SK-N-SH (cell line): ENCODE measurements around the gene TNFRSF11A. TPM values are rescaled to one million over a fixed set of nuclear protein-coding genes. Genes with fewer than 3 reads are reported as not detected.

Experiments
- CTCF ChIA-PET: fragments of 300-600, 350-600 bp; formaldehyde crosslinking; extraction: SDS; loops from one replicate; lab custom pipeline; 2021; lab: Yijun Ruan, JAX
- POLR2A ChIA-PET: fragments of 350-600 bp; sonication (Branson Sonifier 250); formaldehyde crosslinking; extraction: SDS; loops from one replicate; lab custom pipeline; 2020; ENCODE audit warnings: antibody characterized with exemption, inconsistent platforms; lab: Yijun Ruan, JAX
- DNase-seq: peaks from one replicate; pipeline ENCODE4 v3.0.0; 2012
- H2AFZ ChIP-seq: fragments of 200-600 bp; sonication (generic); 2 replicates; pipeline ENCODE4 v1.8.1; 2016; ENCODE audit warnings: antibody characterized with exemption, mild to moderate bottlenecking, low read depth
- H3F3A ChIP-seq: fragments of 200-600 bp; sonication (generic); replicated peaks from 2 replicates; pipeline ENCODE3; 2016; ENCODE audit warnings: antibody characterized with exemption, mild to moderate bottlenecking; ENCODE audit not compliant: insufficient read depth
- H3K27ac ChIP-seq, 2 experiments: fragments of 200-500 bp in 1 of 2; fragments of 200-600 bp in 1 of 2; sonication (Bioruptor generic) in 1 of 2; sonication (generic), shearing (Covaris generic) in 1 of 2; 2 replicates each; pipeline versions ENCODE4 v1.5.1 to v1.6.1; 2014 to 2016; ENCODE audit warnings: low read depth in 2 of 2, inconsistent platforms in 1 of 2, low read length in 1 of 2, mild to moderate bottlenecking in 1 of 2, mixed read lengths in 1 of 2
- H3K27me3 ChIP-seq: fragments of 200-600 bp; sonication (generic), shearing (Covaris generic); 2 replicates; pipeline ENCODE4 v1.6.1; 2016; ENCODE audit warnings: mixed run types; ENCODE audit not compliant: insufficient read depth
- H3K36me3 ChIP-seq, 2 experiments: fragments of 200-500 bp in 1 of 2; fragments of 200-600 bp in 1 of 2; sonication (Bioruptor generic) in 1 of 2; sonication (generic) in 1 of 2; replicated peaks in 1 of 2; 2 replicates each; pipeline versions ENCODE3 to v1.5.1; 2014 to 2016; ENCODE audit warnings: low read length in 1 of 2, mild to moderate bottlenecking in 1 of 2; ENCODE audit not compliant: insufficient read depth in 2 of 2, control insufficient read depth in 1 of 2
- H3K4me1 ChIP-seq, 2 experiments: fragments of 200-500 bp in 1 of 2; fragments of 200-600 bp in 1 of 2; sonication (Bioruptor generic) in 1 of 2; sonication (generic), shearing (Covaris generic) in 1 of 2; 2 replicates each; pipeline versions ENCODE4 v1.5.1 to v1.6.1; 2014 to 2016; ENCODE audit warnings: low read depth in 1 of 2, low read length in 1 of 2, mixed run types in 1 of 2; ENCODE audit not compliant: insufficient read depth in 2 of 2, control insufficient read depth in 1 of 2
- H3K4me2 ChIP-seq: fragments of 200-600 bp; sonication (generic), shearing (Covaris generic); 2 replicates; pipeline ENCODE4 v1.6.1; 2017; ENCODE audit warnings: mixed run types
- H3K4me3 ChIP-seq, 2 experiments: fragments of 200-500 bp in 1 of 2; fragments of 200-600 bp in 1 of 2; sonication (Bioruptor generic) in 1 of 2; sonication (generic), shearing (Covaris generic) in 1 of 2; 2 replicates each; pipeline versions ENCODE4 v1.5.1 to v1.8.1; 2014 to 2016; ENCODE audit warnings: low read depth in 2 of 2, inconsistent platforms in 1 of 2, low read length in 1 of 2, mild to moderate bottlenecking in 1 of 2, mixed read lengths in 1 of 2, moderate library complexity in 1 of 2
- H3K79me2 ChIP-seq: fragments of 200-600 bp; sonication (generic); 2 replicates; pipeline ENCODE4 v1.8.1; 2017; ENCODE audit warnings: mild to moderate bottlenecking; ENCODE audit not compliant: insufficient read depth
- H3K9ac ChIP-seq: fragments of 200-600 bp; sonication (generic); 2 replicates; pipeline ENCODE4 v1.6.1; 2017; ENCODE audit warnings: mixed run types
- H3K9me2 ChIP-seq: fragments of 200-600 bp; sonication (generic); 2 replicates; pipeline ENCODE4 v1.6.1; 2017; ENCODE audit warnings: mixed run types
- H3K9me3 ChIP-seq: fragments of 200-600 bp; sonication (generic); 2 replicates; pipeline ENCODE4 v1.6.1; 2017; ENCODE audit warnings: mixed run types, mild to moderate bottlenecking, moderate library complexity
- H4K20me1 ChIP-seq: fragments of 200-600 bp; sonication (generic); 2 replicates; pipeline ENCODE4 v1.6.1; 2017; ENCODE audit warnings: mild to moderate bottlenecking, mixed run types; ENCODE audit not compliant: insufficient read depth
- ELF1 ChIP-seq: IDR thresholded peaks from 2 replicates; pipeline ENCODE4 v1.4.0; 2012
- EP300 ChIP-seq, 2 experiments: IDR thresholded peaks; 2 replicates each; pipeline versions ENCODE4 v1.4.0 to v1.6.1; 2012; ENCODE audit warnings: borderline replicate concordance in 1 of 2, low read depth in 1 of 2, low read length in 1 of 2
- EZH2phosphoT487 ChIP-seq: fragments of 200-600 bp; sonication (generic); IDR thresholded peaks from 2 replicates; pipeline ENCODE4 v1.6.1; 2017; ENCODE audit warnings: low read depth, mixed run types, mild to moderate bottlenecking, antibody characterized with exemption, moderate library complexity, borderline replicate concordance
- GABPA ChIP-seq: IDR thresholded peaks from 2 replicates; pipeline ENCODE4 v1.4.0; 2012; ENCODE audit warnings: low read depth, mild to moderate bottlenecking
- JUND ChIP-seq: IDR thresholded peaks from 2 replicates; pipeline ENCODE4 v1.4.0; 2012
- MEF2A ChIP-seq: IDR thresholded peaks from 2 replicates; pipeline ENCODE4 v1.4.0; 2012; ENCODE audit warnings: low read depth, borderline replicate concordance
- NRF1 ChIP-seq: IDR thresholded peaks from 2 replicates; pipeline ENCODE4 v1.6.1; 2012; ENCODE audit warnings: low read depth, mild to moderate bottlenecking, low read length
- POLR2AphosphoS5 ChIP-seq: IDR thresholded peaks from 2 replicates; pipeline ENCODE4 v1.6.1; 2012; ENCODE audit warnings: low read depth, low read length
- WGBS: methylation state at CpG from one replicate; pipeline ENCODE4 v1.1.6; 2017; ENCODE audit warnings: low lambda C conversion rate; 5-methylcytosine and 5-hydroxymethylcytosine counted together
- polyA plus RNA-seq, 3 experiments: library from polyadenylated mRNA; depleted of rRNA; stranded (reverse); fragments of >200 nt; gene quantifications; 2 replicates each; pipeline ENCODE4 v1.2.3, GENCODE V29; 2012
- TF ChIP-seq, protein P1 (sequence below): fragments of 150-350 bp; IDR thresholded peaks from 2 replicates; pipeline ENCODE4 v1.6.1; 2017; ENCODE audit warnings: antibody characterized with exemption, low read length, low read depth, borderline replicate concordance
- TF ChIP-seq, protein P2 (sequence below): fragments of 150-350 bp; IDR thresholded peaks from 2 replicates; pipeline ENCODE4 v1.6.1; 2016; ENCODE audit warnings: mild to moderate bottlenecking, low read depth, low read length
- TF ChIP-seq, protein P3 (sequence below): IDR thresholded peaks from 2 replicates; pipeline ENCODE4 v1.4.0; 2012; ENCODE audit warnings: low read depth, borderline replicate concordance
- TF ChIP-seq, protein P4 (sequence below): IDR thresholded peaks from 2 replicates; pipeline ENCODE4 v1.6.1; 2012; ENCODE audit warnings: mild to moderate bottlenecking, low read depth, low read length, moderate library complexity

Gene TNFRSF11A
- polyA plus RNA-seq, 1 of the 3 experiments (the other 2 are of a cell fraction) = 5.1 TPM

DNA sequence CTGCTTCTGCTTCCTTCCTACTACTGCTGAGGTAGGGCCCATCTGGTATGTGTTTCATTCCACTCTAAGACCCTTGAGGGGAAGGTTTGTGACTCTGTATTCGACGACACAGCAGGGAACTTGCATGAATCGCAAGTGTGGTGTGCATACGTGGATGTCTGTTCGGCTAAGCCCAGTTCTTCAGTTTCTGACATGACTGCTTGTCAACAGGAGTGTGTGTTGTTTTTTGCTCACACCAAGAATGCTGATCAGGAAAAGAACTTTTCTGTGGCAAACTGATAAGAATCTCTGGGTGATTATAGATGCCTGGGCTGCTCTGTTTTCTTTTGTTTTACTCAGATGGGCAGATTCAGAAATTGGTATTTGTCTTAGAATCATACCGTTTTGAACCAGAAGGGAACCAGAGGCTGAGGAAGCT lies 22.0 kb downstream of the TNFRSF11A start:
- Histone ChIP-seq H2AFZ (no peak overlapping the region), H3K4me2 (no peak overlapping the region), H3K9me2 (no peaks in the 10 kb centered on the region), H3K4me3 (no peak overlapping the region), H3K36me3 (no peaks in the 10 kb centered on the region), H3K27me3 (no peaks in the 10 kb centered on the region), H3K4me1 (no peaks in the 10 kb centered on the region; a peak in 1 of 4 replicates), H4K20me1 (no peaks in the 10 kb centered on the region), H3K9me3 (no peaks in the 10 kb centered on the region), H3F3A (no peaks in the 10 kb centered on the region), H3K9ac (no peak overlapping the region), H3K27ac (no peak overlapping the region), H3K79me2 (no peaks in the 10 kb centered on the region)
- no peak for TF ChIP-seq POLR2AphosphoS5
- TF ChIP-seq, protein P1, sequence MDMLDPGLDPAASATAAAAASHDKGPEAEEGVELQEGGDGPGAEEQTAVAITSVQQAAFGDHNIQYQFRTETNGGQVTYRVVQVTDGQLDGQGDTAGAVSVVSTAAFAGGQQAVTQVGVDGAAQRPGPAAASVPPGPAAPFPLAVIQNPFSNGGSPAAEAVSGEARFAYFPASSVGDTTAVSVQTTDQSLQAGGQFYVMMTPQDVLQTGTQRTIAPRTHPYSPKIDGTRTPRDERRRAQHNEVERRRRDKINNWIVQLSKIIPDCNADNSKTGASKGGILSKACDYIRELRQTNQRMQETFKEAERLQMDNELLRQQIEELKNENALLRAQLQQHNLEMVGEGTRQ = no peak
- WGBS = 84% methylated on average over 6 of the region's 6 CpGs
- no peak for DNase-seq
- CTCF ChIA-PET = interaction anchor here (0.6 kb wide), 1 partner anchor 773 kb away, joined by 3 read pairs; no protein-coding TSS in a partner anchor
- POLR2A ChIA-PET = no interaction called here

DNA sequence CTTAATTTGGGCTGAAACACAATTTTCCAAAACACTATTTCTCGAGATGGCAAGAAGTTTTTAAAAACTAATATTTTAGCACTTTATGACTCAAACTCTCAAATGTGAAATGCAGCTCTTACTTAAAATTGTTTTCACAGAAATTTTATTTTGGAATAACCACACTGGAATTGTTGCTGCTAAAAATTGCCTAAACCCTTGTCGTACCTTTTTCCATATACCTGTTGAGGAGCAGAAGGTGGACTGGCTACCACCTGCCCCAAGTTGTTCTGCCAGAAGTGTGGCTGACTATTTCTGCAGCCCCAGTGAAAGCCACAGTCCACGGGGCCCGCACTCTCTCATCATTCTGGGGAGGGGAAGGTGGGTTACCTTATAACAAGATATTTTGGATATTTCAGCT lies 23.4 kb downstream of the TNFRSF11A start:
- TF ChIP-seq MEF2A = no peak
- no peak for TF ChIP-seq EZH2phosphoT487
- no peak for TF ChIP-seq NRF1
- TF ChIP-seq, protein P2, sequence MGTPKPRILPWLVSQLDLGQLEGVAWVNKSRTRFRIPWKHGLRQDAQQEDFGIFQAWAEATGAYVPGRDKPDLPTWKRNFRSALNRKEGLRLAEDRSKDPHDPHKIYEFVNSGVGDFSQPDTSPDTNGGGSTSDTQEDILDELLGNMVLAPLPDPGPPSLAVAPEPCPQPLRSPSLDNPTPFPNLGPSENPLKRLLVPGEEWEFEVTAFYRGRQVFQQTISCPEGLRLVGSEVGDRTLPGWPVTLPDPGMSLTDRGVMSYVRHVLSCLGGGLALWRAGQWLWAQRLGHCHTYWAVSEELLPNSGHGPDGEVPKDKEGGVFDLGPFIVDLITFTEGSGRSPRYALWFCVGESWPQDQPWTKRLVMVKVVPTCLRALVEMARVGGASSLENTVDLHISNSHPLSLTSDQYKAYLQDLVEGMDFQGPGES = no peak
- TF ChIP-seq, protein P3, sequence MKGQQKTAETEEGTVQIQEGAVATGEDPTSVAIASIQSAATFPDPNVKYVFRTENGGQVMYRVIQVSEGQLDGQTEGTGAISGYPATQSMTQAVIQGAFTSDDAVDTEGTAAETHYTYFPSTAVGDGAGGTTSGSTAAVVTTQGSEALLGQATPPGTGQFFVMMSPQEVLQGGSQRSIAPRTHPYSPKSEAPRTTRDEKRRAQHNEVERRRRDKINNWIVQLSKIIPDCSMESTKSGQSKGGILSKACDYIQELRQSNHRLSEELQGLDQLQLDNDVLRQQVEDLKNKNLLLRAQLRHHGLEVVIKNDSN = no peak
- no peak for TF ChIP-seq JUND
- TF ChIP-seq EP300 (IDR thresholded peaks at IDR 0.05; ENCODE audit: borderline replicate concordance in 1 of 2, low read depth in 1 of 2, low read length in 1 of 2) = no peak
- no peak for TF ChIP-seq GABPA
- TF ChIP-seq, protein P4, sequence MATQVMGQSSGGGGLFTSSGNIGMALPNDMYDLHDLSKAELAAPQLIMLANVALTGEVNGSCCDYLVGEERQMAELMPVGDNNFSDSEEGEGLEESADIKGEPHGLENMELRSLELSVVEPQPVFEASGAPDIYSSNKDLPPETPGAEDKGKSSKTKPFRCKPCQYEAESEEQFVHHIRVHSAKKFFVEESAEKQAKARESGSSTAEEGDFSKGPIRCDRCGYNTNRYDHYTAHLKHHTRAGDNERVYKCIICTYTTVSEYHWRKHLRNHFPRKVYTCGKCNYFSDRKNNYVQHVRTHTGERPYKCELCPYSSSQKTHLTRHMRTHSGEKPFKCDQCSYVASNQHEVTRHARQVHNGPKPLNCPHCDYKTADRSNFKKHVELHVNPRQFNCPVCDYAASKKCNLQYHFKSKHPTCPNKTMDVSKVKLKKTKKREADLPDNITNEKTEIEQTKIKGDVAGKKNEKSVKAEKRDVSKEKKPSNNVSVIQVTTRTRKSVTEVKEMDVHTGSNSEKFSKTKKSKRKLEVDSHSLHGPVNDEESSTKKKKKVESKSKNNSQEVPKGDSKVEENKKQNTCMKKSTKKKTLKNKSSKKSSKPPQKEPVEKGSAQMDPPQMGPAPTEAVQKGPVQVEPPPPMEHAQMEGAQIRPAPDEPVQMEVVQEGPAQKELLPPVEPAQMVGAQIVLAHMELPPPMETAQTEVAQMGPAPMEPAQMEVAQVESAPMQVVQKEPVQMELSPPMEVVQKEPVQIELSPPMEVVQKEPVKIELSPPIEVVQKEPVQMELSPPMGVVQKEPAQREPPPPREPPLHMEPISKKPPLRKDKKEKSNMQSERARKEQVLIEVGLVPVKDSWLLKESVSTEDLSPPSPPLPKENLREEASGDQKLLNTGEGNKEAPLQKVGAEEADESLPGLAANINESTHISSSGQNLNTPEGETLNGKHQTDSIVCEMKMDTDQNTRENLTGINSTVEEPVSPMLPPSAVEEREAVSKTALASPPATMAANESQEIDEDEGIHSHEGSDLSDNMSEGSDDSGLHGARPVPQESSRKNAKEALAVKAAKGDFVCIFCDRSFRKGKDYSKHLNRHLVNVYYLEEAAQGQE = no peak
- TF ChIP-seq ELF1 = no peak
- Histone ChIP-seq H3K79me2 (no peaks in the 10 kb centered on the region), H3K36me3 (no peaks in the 10 kb centered on the region), H3K4me2 (no peak overlapping the region), H3K4me3 (no peak overlapping the region), H3K27me3 (no peaks in the 10 kb centered on the region), H3K9me2 (no peaks in the 10 kb centered on the region), H3F3A (no peaks in the 10 kb centered on the region), H3K9me3 (no peaks in the 10 kb centered on the region), H2AFZ (no peak overlapping the region), H3K27ac (no peak overlapping the region), H3K9ac (no peak overlapping the region), H3K4me1 (no peaks in the 10 kb centered on the region; a peak in 1 of 4 replicates), H4K20me1 (no peaks in the 10 kb centered on the region)
- WGBS = 85% methylated on average over 4 of the region's 4 CpGs
- CTCF ChIA-PET = interaction anchor here (1.3 kb wide), 1 partner anchor 236 kb away, joined by 3 read pairs; no protein-coding TSS in a partner anchor
- DNase-seq = no peak
- POLR2A ChIA-PET = no interaction called here
